CD14-positive monocyte (primary cell): Measurements from ENCODE around the gene ZNF691. TPM values are rescaled to one million over a fixed set of nuclear protein-coding genes. Genes with fewer than 3 reads are reported as not detected.

Experiments
- DNase-seq, 3 donors: peaks; one replicate each; pipeline ENCODE4 v3.0.0-alpha.2; 2011 to 2022
- H2AFZ ChIP-seq: 2 replicates; pipeline ENCODE4 v1.6.0; 2012; ENCODE audit warnings: mild to moderate bottlenecking, low read depth, low read length, inconsistent platforms; ENCODE audit not compliant: insufficient read depth, poor library complexity, severe bottlenecking
- H3K27ac ChIP-seq, 2 donors: 1 replicate in 1 of 2; 2 replicates in 1 of 2; pipeline ENCODE4 v1.5.1; 2012 to 2013; ENCODE audit warnings: low read length in 2 of 2, control low read depth in 1 of 2, inconsistent platforms in 1 of 2, low read depth in 1 of 2, mild to moderate bottlenecking in 1 of 2
- H3K27me3 ChIP-seq, 2 donors: one replicate each; pipeline versions ENCODE4 v1.6.0 to v1.6.1; 2011 to 2013; ENCODE audit warnings: low read length in 2 of 2; ENCODE audit not compliant: control insufficient read depth in 2 of 2, insufficient read depth in 2 of 2
- H3K36me3 ChIP-seq, 2 donors: replicated peaks in 1 of 2; 1 replicate in 1 of 2; 2 replicates in 1 of 2; pipeline versions ENCODE4 v1.5.1 to v1.6.1; 2012 to 2013; ENCODE audit warnings: low read length in 2 of 2, control low read depth in 1 of 2, inconsistent platforms in 1 of 2, mild to moderate bottlenecking in 1 of 2; ENCODE audit not compliant: insufficient read depth in 2 of 2, control insufficient read depth in 1 of 2
- H3K4me1 ChIP-seq, 2 donors: 1 replicate in 1 of 2; 2 replicates in 1 of 2; pipeline versions ENCODE4 v1.5.1 to v1.6.1; 2012 to 2013; ENCODE audit warnings: low read length in 2 of 2, control low read depth in 1 of 2, inconsistent platforms in 1 of 2, mild to moderate bottlenecking in 1 of 2, moderate library complexity in 1 of 2; ENCODE audit not compliant: insufficient read depth in 2 of 2, control insufficient read depth in 1 of 2
- H3K4me2 ChIP-seq: replicated peaks from 2 replicates; pipeline ENCODE3; 2012; ENCODE audit warnings: low read length, moderate library complexity, mild to moderate bottlenecking; ENCODE audit not compliant: poor library complexity, severe bottlenecking; ENCODE audit errors: extremely low read depth
- H3K4me3 ChIP-seq, 3 experiments: fragments of 200-600 bp in 1 of 3; sonication (generic) in 1 of 3; replicated peaks in 1 of 3; 1 replicate in 2 of 3; 2 replicates in 1 of 3; pipeline ENCODE4 v1.5.1; 2011 to 2013; ENCODE audit warnings: low read length in 3 of 3, mild to moderate bottlenecking in 3 of 3, control low read depth in 2 of 3, low read depth in 2 of 3, inconsistent platforms in 1 of 3, moderate library complexity in 1 of 3
- H3K79me2 ChIP-seq: 2 replicates; pipeline ENCODE4 v1.6.0; 2012; ENCODE audit warnings: mild to moderate bottlenecking, control low read depth, inconsistent platforms, low read length, moderate library complexity; ENCODE audit not compliant: insufficient read depth
- H3K9ac ChIP-seq: 2 replicates; pipeline ENCODE4 v1.6.0; 2017; ENCODE audit warnings: low read length, mild to moderate bottlenecking; ENCODE audit not compliant: insufficient read depth, poor library complexity, severe bottlenecking
- H3K9me3 ChIP-seq, 2 donors: replicated peaks in 1 of 2; 1 replicate in 1 of 2; 2 replicates in 1 of 2; pipeline versions ENCODE4 v1.5.1 to v1.6.1; 2012 to 2013; ENCODE audit warnings: low read length in 2 of 2, control low read depth in 1 of 2; ENCODE audit not compliant: control insufficient read depth in 1 of 2, insufficient read depth in 1 of 2
- H4K20me1 ChIP-seq: 2 replicates; pipeline ENCODE4 v1.6.0; 2012; ENCODE audit warnings: mild to moderate bottlenecking, low read length, control low read depth, moderate library complexity; ENCODE audit not compliant: insufficient read depth
- H3K27ac Mint-ChIP-seq, 7 donors: one replicate each; pipeline ENCODE4 v1.8.0; 2020; ENCODE audit warnings: mild to moderate bottlenecking in 7 of 7, mixed read lengths in 7 of 7, moderate library complexity in 6 of 7, inconsistent platforms in 2 of 7
- H3K27me3 Mint-ChIP-seq, 3 donors: one replicate each; pipeline ENCODE4 v1.8.0; 2021 to 2022; ENCODE audit warnings: low read depth in 3 of 3, mild to moderate bottlenecking in 3 of 3, mixed read lengths in 3 of 3, moderate library complexity in 3 of 3, inconsistent platforms in 1 of 3
- H3K36me3 Mint-ChIP-seq, 2 donors: one replicate each; pipeline ENCODE4 v1.8.0; 2020; ENCODE audit warnings: mixed read lengths in 2 of 2, inconsistent platforms in 1 of 2, mild to moderate bottlenecking in 1 of 2
- H3K4me1 Mint-ChIP-seq: one replicate; pipeline ENCODE4 v1.8.0; 2020; ENCODE audit warnings: mild to moderate bottlenecking, mixed read lengths
- H3K4me3 Mint-ChIP-seq, 2 donors: one replicate each; pipeline ENCODE4 v1.8.0; 2020; ENCODE audit warnings: mild to moderate bottlenecking in 2 of 2, mixed read lengths in 2 of 2, moderate library complexity in 1 of 2
- H3K9me3 Mint-ChIP-seq, 7 donors: one replicate each; pipeline ENCODE4 v1.8.0; 2020 to 2022; ENCODE audit warnings: mixed read lengths in 7 of 7, mild to moderate bottlenecking in 6 of 7, moderate library complexity in 6 of 7, inconsistent platforms in 2 of 7
- CTCF ChIP-seq: fragments of 200-600 bp; IDR thresholded peaks from one replicate; pipeline ENCODE4 v1.8.0; 2022; ENCODE audit warnings: antibody characterized with exemption, mild to moderate bottlenecking
- WGBS: methylation state at CpG from one replicate; pipeline ENCODE4 v1.1.5; 2013; ENCODE audit warnings: missing lambda C conversion rate; ENCODE audit not compliant: insufficient coverage; 5-methylcytosine and 5-hydroxymethylcytosine counted together
- intact Hi-C, 2 donors: fragments of 100-400 bp; cut with micrococcal nuclease; formaldehyde crosslinking; loops; one replicate each; pipeline versions ENCODE4 v1.15.0 to v1.15.1; 2023
- polyA plus RNA-seq, 3 donors: library from polyadenylated mRNA; depleted of rRNA in 1 of 3; unstranded in 2 of 3; stranded (reverse) in 1 of 3; fragments of 300-500 nt in 2 of 3; fragments of >200 nt in 1 of 3; fragmentation: Illumina TruSeq in 2 of 3; gene quantifications; 1 replicate in 2 of 3; 2 replicates in 1 of 3; pipeline ENCODE4 v1.2.3, GENCODE V29; 2012 to 2021

Gene ZNF691
- polyA plus RNA-seq, 3 donors: 1.3 to 6.7 (median 1.8) TPM

- H3K4me1 ChIP-seq: peaks cover 7 to 19% of the 10 kb centered on the region in 2 donors
- H3K4me1 Mint-ChIP-seq: peaks cover 32% of the 10 kb centered on the region
- TF ChIP-seq CTCF: no peak
- WGBS: no CpG with 5 or more reads among the region's 2 CpGs
- no peaks in the 10 kb centered on the region for H3K9me3 Mint-ChIP-seq
- no peak overlapping the region for H2AFZ ChIP-seq
- H3K36me3 ChIP-seq: peaks cover 0 to 24% of the 10 kb centered on the region in 2 donors
- no peak overlapping the region for H3K4me3 Mint-ChIP-seq
- no peak overlapping the region for H3K4me2 ChIP-seq
- H3K27ac Mint-ChIP-seq: peak overlapping the region in 6 of 7 donors; percentile 18 to 62 (median 32)
- H3K4me3 ChIP-seq: no peak overlapping the region
- H3K27me3 ChIP-seq: no peaks in the 10 kb centered on the region
- H3K36me3 Mint-ChIP-seq: peaks cover 29 to 42% of the 10 kb centered on the region in 2 donors
- H3K27me3 Mint-ChIP-seq: no peaks in the 10 kb centered on the region
- H3K9ac ChIP-seq: no peak overlapping the region
- intact Hi-C loops: no loop called here
- peak overlapping the region in 1 of 2 donors; percentile 1 for H3K27ac ChIP-seq
- H4K20me1 ChIP-seq: peaks cover 32% of the 10 kb centered on the region
- no peak for DNase-seq
- H3K9me3 ChIP-seq: no peaks in the 10 kb centered on the region
- peaks cover 34% of the 10 kb centered on the region for H3K79me2 ChIP-seq
These were observed 23.5 kb upstream of the ZNF691 start for GRCh38 chr1:42822800-42823392.

GRCh38 chr1:42824481-42825035 is 21.9 kb upstream of the ZNF691 start:
- H3K27ac Mint-ChIP-seq: no peak overlapping the region
- Histone ChIP-seq H3K9ac (no peak overlapping the region), H4K20me1 (peaks cover 15% of the 10 kb centered on the region), H2AFZ (no peak overlapping the region), H3K9me3 (no peaks in the 10 kb centered on the region), H3K4me2 (no peak overlapping the region), H3K4me1 (peaks cover 4 to 15% of the 10 kb centered on the region in 2 donors), H3K27me3 (no peaks in the 10 kb centered on the region), H3K27ac (no peak overlapping the region), H3K4me3 (no peak overlapping the region), H3K36me3 (peaks cover 8 to 41% of the 10 kb centered on the region in 2 donors), H3K79me2 (peaks cover 19% of the 10 kb centered on the region)
- peaks cover 0 to 2% (median 0%) of the 10 kb centered on the region in 3 donors for H3K27me3 Mint-ChIP-seq
- DNase-seq: no peak
- intact Hi-C loops: no loop called here
- H3K9me3 Mint-ChIP-seq: no peaks in the 10 kb centered on the region
- no peak for TF ChIP-seq CTCF
- WGBS: 93% methylated on average over 2 of the region's 4 CpGs
- peaks cover 32 to 45% of the 10 kb centered on the region in 2 donors for H3K36me3 Mint-ChIP-seq
- no peak overlapping the region for H3K4me3 Mint-ChIP-seq
- H3K4me1 Mint-ChIP-seq: peaks cover 21% of the 10 kb centered on the region
